ENCODE data around the gene LMX1A. TPM values are rescaled to one million over a fixed set of nuclear protein-coding genes. Genes with fewer than 3 reads are reported as not detected.

Gene LMX1A
- total and polyA plus RNA-seq, 9 of the 15 experiments (the other 6 are each of a cell fraction or from before 2014, with no cell fraction given), result not detected

DNA sequence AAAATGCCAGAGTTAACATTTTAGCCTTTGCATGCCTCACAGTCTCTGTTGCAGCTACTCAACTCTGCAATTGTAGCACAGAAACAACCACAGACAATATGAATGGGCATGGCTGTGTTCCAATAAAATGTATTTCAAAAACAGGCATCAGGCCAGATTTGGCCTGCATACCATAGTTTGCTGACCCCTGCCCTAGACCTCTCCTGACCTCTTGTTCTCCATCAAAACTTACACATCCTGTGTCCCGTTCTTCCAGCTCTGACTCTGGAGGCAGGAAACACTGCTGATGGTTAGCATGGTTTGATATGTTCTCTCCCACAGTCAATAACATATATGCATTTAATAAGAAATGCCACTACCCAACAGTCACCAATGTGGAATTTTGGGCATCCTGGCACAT is 138.6 kb downstream of the LMX1A start:
- no peaks in the 10 kb centered on the region for H3K9me1 ChIP-seq (ENCODE audit: control insufficient read depth, insufficient read depth, low read length)
- no peaks in the 10 kb centered on the region for H3K4me1 ChIP-seq (replicated peaks in 1 of 2; ENCODE audit: control insufficient read depth in 2 of 2, insufficient read depth in 2 of 2, low read length in 2 of 2)
- no peak for TF ChIP-seq TGIF2 (CRISPR knock-in tag; IDR thresholded peaks at IDR 0.05)
- TF ChIP-seq BHLHE40 (IDR thresholded peaks at IDR 0.05; ENCODE audit: low read length), result no peak
- TF ChIP-seq ZBTB7A (IDR thresholded peaks at IDR 0.05; ENCODE audit: borderline replicate concordance, control insufficient read depth, low read depth, low read length), result no peak
- no peak for TF ChIP-seq SAP30 (IDR thresholded peaks at IDR 0.05; ENCODE audit: borderline replicate concordance, insufficient read depth, low read depth, low read length, poor library complexity, severe bottlenecking)
- TF ChIP-seq, protein P1, sequence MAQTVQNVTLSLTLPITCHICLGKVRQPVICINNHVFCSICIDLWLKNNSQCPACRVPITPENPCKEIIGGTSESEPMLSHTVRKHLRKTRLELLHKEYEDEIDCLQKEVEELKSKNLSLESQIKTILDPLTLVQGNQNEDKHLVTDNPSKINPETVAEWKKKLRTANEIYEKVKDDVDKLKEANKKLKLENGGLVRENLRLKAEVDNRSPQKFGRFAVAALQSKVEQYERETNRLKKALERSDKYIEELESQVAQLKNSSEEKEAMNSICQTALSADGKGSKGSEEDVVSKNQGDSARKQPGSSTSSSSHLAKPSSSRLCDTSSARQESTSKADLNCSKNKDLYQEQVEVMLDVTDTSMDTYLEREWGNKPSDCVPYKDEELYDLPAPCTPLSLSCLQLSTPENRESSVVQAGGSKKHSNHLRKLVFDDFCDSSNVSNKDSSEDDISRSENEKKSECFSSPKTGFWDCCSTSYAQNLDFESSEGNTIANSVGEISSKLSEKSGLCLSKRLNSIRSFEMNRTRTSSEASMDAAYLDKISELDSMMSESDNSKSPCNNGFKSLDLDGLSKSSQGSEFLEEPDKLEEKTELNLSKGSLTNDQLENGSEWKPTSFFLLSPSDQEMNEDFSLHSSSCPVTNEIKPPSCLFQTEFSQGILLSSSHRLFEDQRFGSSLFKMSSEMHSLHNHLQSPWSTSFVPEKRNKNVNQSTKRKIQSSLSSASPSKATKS (CRISPR knock-in tag; IDR thresholded peaks at IDR 0.05), result no peak
- no peak for TF ChIP-seq NR4A1 (CRISPR knock-in tag; IDR thresholded peaks at IDR 0.05)
- no peak for TF ChIP-seq NR4A1 (tag; IDR thresholded peaks at IDR 0.05)
- TF ChIP-seq TEAD2 (tag; IDR thresholded peaks at IDR 0.05), result no peak
- TF ChIP-seq, protein P2, sequence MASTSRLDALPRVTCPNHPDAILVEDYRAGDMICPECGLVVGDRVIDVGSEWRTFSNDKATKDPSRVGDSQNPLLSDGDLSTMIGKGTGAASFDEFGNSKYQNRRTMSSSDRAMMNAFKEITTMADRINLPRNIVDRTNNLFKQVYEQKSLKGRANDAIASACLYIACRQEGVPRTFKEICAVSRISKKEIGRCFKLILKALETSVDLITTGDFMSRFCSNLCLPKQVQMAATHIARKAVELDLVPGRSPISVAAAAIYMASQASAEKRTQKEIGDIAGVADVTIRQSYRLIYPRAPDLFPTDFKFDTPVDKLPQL (IDR thresholded peaks at IDR 0.05; ENCODE audit: extremely low read depth, insufficient read length), result no peak
- TF ChIP-seq, protein P3, sequence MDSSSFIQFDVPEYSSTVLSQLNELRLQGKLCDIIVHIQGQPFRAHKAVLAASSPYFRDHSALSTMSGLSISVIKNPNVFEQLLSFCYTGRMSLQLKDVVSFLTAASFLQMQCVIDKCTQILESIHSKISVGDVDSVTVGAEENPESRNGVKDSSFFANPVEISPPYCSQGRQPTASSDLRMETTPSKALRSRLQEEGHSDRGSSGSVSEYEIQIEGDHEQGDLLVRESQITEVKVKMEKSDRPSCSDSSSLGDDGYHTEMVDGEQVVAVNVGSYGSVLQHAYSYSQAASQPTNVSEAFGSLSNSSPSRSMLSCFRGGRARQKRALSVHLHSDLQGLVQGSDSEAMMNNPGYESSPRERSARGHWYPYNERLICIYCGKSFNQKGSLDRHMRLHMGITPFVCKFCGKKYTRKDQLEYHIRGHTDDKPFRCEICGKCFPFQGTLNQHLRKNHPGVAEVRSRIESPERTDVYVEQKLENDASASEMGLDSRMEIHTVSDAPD (CRISPR knock-in tag; IDR thresholded peaks at IDR 0.05), result no peak
- no peaks in the 10 kb centered on the region for H3K79me2 ChIP-seq (ENCODE audit: control insufficient read depth, insufficient read depth, low read length)
- no peak overlapping the region for H3K4me3 ChIP-seq
- FAIRE-seq (no peak), DNase-seq (ENCODE audit: extremely low read depth in 1 of 4, low spot score in 3 of 4) (no peak), ATAC-seq (no peak)
- H3K27ac ChIP-seq (ENCODE audit: extremely low read depth, low read depth, low read length), result no peak overlapping the region
- no TSS peak for BruUV-seq (replicated peaks)
- 0% methylated on average over 1 of the region's 1 CpG for WGBS (ENCODE audit: insufficient coverage, low coverage, missing lambda C conversion rate)
- H3K9ac ChIP-seq (ENCODE audit: insufficient read depth in 1 of 2, low read depth in 2 of 2, low read length in 2 of 2), result no peak overlapping the region
- H3K36me3 ChIP-seq (ENCODE audit: control insufficient read depth, insufficient read depth, low read length), result no peaks in the 10 kb centered on the region
- CTCF ChIA-PET (ENCODE audit: low intra/inter-chr PET ratio), result no interaction called here
- intact Hi-C loops (cut with micrococcal nuclease), result no loop called here
- POLR2A ChIA-PET, result interaction anchor here (0.7 kb wide), 1 partner anchor 553 kb away, joined by 3 read pairs; no protein-coding TSS in a partner anchor
- H2AFZ ChIP-seq (ENCODE audit: low read depth, low read length), result no peak overlapping the region
- H4K20me1 ChIP-seq (replicated peaks; ENCODE audit: control insufficient read depth, insufficient read depth, low read length), result no peaks in the 10 kb centered on the region
- H3K27me3 ChIP-seq (ENCODE audit: control insufficient read depth in 2 of 2, insufficient read depth in 2 of 2, low read length in 2 of 2), result no peaks in the 10 kb centered on the region
- in situ Hi-C loops (cut with MboI), result no loop called here
- no peaks in the 10 kb centered on the region for H3K9me3 ChIP-seq (replicated peaks; ENCODE audit: control insufficient read depth, insufficient read depth, low read depth, low read length)
- H3K4me2 ChIP-seq (ENCODE audit: insufficient read depth, low read length), result no peak overlapping the region
